ENCODE results near the gene TBC1D14. TPM values are rescaled to one million over a fixed set of nuclear protein-coding genes. Genes with fewer than 3 reads are reported as not detected.

TBC1D14 gene
- total and polyA plus RNA-seq, 2 of the 4 experiments (the other 2 are of a cell fraction): 31.7 to 40.7 TPM

DNA sequence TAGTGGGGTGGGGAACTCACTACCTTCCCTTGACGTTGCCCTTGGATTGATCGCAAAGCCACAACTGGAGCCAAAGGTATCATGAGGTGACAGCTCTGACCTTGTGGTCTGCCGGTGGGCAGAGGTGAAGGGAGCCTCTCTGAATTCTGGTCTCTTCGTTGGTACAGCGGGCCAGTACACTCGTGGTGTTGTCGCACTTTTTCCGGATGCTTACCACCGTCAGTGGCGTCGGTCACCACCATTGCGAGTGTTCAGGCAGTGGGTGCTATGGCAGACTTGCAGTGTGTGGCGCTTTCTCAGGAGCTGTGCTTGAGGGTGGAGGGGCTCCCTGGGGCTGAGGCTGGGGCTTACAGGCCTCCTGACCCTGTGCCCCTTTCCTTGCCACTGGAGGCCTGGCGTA is 163.4 kb downstream of the TBC1D14 start:
- CTCF ChIA-PET: interaction anchor here (0.8 kb wide), 1 partner anchor 99 kb away, joined by 3 read pairs; no protein-coding TSS in a partner anchor
- no peak overlapping the region for H3K9ac ChIP-seq (ENCODE audit: low read depth, low read length)
- intact Hi-C loops (cut with micrococcal nuclease): no loop called here

More for the DNA sequence above, 163.4 kb downstream of the TBC1D14 start:
- H3K4me1 ChIP-seq (ENCODE audit: control insufficient read depth, insufficient read depth, low read length): peaks cover 5% of the 10 kb centered on the region; the same call in 1 of the 2 replicates
- POLR2A ChIA-PET (ENCODE audit: unreplicated experiment): no interaction called here
- H2AK9ac ChIP-seq (replicated peaks; ENCODE audit: low read depth, low read length, poor library complexity): no peak overlapping the region
- H3K36me3 ChIP-seq (ENCODE audit: control insufficient read depth, insufficient read depth, low read length): no peaks in the 10 kb centered on the region
- H4K8ac ChIP-seq (ENCODE audit: low read depth in 2 of 2, low read length in 2 of 2): no peak overlapping the region
- no CpG with 5 or more reads among the region's 14 CpGs for WGBS, 2 experiments (ENCODE audit: extremely low coverage in 2 of 2, insufficient read length in 1 of 2)
- DNase-seq: no peak
- no peak overlapping the region for H3K18ac ChIP-seq (ENCODE audit: low read depth, low read length)
- H3K4me3 ChIP-seq (ENCODE audit: insufficient read depth, low read depth, low read length): no peak overlapping the region
- H3K14ac ChIP-seq (replicated peaks; ENCODE audit: low read depth, low read length): no peak overlapping the region
- no peak overlapping the region for H2BK5ac ChIP-seq (ENCODE audit: low read depth, low read length, poor library complexity, severe bottlenecking)
- H3K27ac ChIP-seq (ENCODE audit: insufficient read depth, low read length): no peak overlapping the region
- no peaks in the 10 kb centered on the region for H3K9me1 ChIP-seq (ENCODE audit: insufficient read depth, low read length)
- H4K20me1 ChIP-seq (ENCODE audit: insufficient read depth, low read length): no peaks in the 10 kb centered on the region
- no peak overlapping the region for H3K23ac ChIP-seq (ENCODE audit: low read depth, low read length)
- H2BK120ac ChIP-seq (ENCODE audit: low read depth, low read length): no peak overlapping the region
- peaks cover 8% of the 10 kb centered on the region for H3K27me3 ChIP-seq (ENCODE audit: control insufficient read depth, insufficient read depth, low read length)
- no peak overlapping the region for H3K4me2 ChIP-seq (ENCODE audit: low read depth, low read length)
- H2AFZ ChIP-seq (replicated peaks; ENCODE audit: low read length, poor library complexity): no peak overlapping the region
- ATAC-seq (ENCODE audit: low read depth): no peak
- H3K4ac ChIP-seq (ENCODE audit: low read depth, low read length): no peak overlapping the region
- dilution Hi-C loops (cut with HindIII; ENCODE audit: low sequenced_read_pairs, unreplicated experiment): no loop called here
- H4K91ac ChIP-seq (ENCODE audit: insufficient read depth, low read depth, low read length): no peak overlapping the region
- no peak overlapping the region for H2AK5ac ChIP-seq (ENCODE audit: low read depth, low read length)
- no peak overlapping the region for H2BK20ac ChIP-seq (ENCODE audit: low read depth, low read length)
- H3K56ac ChIP-seq (ENCODE audit: extremely low read depth, insufficient read depth, low read length): no peak overlapping the region
- no peaks in the 10 kb centered on the region for H3K9me3 ChIP-seq (ENCODE audit: control insufficient read depth, insufficient read depth, low read length)
- no peaks in the 10 kb centered on the region for H3K79me1 ChIP-seq (ENCODE audit: low read depth in 1 of 2, low read length in 2 of 2)
- TF ChIP-seq MAFK (IDR thresholded peaks at IDR 0.05; ENCODE audit: low read depth, low read length): no peak
- no peak for TF ChIP-seq RCOR1 (IDR thresholded peaks at IDR 0.05; ENCODE audit: insufficient replicate concordance, low read length)
- TF ChIP-seq MXI1 (IDR thresholded peaks at IDR 0.05; ENCODE audit: borderline replicate concordance, low read depth, low read length): no peak
- TF ChIP-seq BHLHE40 (IDR thresholded peaks at IDR 0.05; ENCODE audit: low read depth, low read length): no peak
- TF ChIP-seq FOS (IDR thresholded peaks at IDR 0.05; ENCODE audit: low read depth, low read length): no peak
- TF ChIP-seq, protein P1, sequence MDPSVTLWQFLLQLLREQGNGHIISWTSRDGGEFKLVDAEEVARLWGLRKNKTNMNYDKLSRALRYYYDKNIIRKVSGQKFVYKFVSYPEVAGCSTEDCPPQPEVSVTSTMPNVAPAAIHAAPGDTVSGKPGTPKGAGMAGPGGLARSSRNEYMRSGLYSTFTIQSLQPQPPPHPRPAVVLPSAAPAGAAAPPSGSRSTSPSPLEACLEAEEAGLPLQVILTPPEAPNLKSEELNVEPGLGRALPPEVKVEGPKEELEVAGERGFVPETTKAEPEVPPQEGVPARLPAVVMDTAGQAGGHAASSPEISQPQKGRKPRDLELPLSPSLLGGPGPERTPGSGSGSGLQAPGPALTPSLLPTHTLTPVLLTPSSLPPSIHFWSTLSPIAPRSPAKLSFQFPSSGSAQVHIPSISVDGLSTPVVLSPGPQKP (IDR thresholded peaks at IDR 0.05; ENCODE audit: borderline replicate concordance, low read depth, low read length): no peak
- no peak for TF ChIP-seq NFE2L2 (IDR thresholded peaks at IDR 0.05; ENCODE audit: low read depth, low read length)
- TF ChIP-seq, protein P2, sequence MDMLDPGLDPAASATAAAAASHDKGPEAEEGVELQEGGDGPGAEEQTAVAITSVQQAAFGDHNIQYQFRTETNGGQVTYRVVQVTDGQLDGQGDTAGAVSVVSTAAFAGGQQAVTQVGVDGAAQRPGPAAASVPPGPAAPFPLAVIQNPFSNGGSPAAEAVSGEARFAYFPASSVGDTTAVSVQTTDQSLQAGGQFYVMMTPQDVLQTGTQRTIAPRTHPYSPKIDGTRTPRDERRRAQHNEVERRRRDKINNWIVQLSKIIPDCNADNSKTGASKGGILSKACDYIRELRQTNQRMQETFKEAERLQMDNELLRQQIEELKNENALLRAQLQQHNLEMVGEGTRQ (IDR thresholded peaks at IDR 0.05; ENCODE audit: low read depth, low read length): no peak
- TF ChIP-seq, protein P3, sequence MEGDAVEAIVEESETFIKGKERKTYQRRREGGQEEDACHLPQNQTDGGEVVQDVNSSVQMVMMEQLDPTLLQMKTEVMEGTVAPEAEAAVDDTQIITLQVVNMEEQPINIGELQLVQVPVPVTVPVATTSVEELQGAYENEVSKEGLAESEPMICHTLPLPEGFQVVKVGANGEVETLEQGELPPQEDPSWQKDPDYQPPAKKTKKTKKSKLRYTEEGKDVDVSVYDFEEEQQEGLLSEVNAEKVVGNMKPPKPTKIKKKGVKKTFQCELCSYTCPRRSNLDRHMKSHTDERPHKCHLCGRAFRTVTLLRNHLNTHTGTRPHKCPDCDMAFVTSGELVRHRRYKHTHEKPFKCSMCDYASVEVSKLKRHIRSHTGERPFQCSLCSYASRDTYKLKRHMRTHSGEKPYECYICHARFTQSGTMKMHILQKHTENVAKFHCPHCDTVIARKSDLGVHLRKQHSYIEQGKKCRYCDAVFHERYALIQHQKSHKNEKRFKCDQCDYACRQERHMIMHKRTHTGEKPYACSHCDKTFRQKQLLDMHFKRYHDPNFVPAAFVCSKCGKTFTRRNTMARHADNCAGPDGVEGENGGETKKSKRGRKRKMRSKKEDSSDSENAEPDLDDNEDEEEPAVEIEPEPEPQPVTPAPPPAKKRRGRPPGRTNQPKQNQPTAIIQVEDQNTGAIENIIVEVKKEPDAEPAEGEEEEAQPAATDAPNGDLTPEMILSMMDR (conservative IDR thresholded peaks at IDR 0.05; ENCODE audit: low read depth, low read length): no peak
- no peak for TF ChIP-seq CEBPB (IDR thresholded peaks at IDR 0.05; ENCODE audit: low read depth, low read length)
- TF ChIP-seq MAZ (IDR thresholded peaks at IDR 0.05; ENCODE audit: borderline replicate concordance, low read depth, low read length): no peak
- H2BK15ac ChIP-seq (ENCODE audit: low read depth, low read length): no peak overlapping the region
- H4K5ac ChIP-seq (ENCODE audit: low read depth, low read length): no peak overlapping the region
- in situ Hi-C loops (cut with MboI; ENCODE audit: low sequenced_read_pairs): loop anchor here (5.0 kb wide), 1 partner anchor 351 kb away; no protein-coding TSS in a partner anchor
- no TSS peak for BruUV-seq (replicated peaks)
